HG03520 (cell line): ENCODE measurements around the gene ARRDC3.
"Not testable (repeated sequence)": the region's sequence is repeated elsewhere in the genome, so short reads cannot be mapped to it uniquely, and the experiment has no call there.

ENCODE experiments used
- ATAC-seq: cut with Tn5 transposase; IDR thresholded peaks from one replicate; pipeline ENCODE4 v1.9.1; 2021; ENCODE audit warnings: mild to moderate bottlenecking, moderate library complexity; ENCODE audit not compliant: unreplicated experiment

The ARRDC3 gene

GRCh38 chr5:91383027-91383955 lies at the start of gene ARRDC3:
Gene ARRDC3 (minus strand): TSS chr5:91383317. CDS start chr5:91383092, 225 bp downstream.
- peak; percentile 34 for ATAC-seq

GRCh38 chr5:91430949-91431348 lies 47.8 kb upstream of the ARRDC3 start:
- no peak for ATAC-seq

GRCh38 chr5:91424638-91425436 lies 41.7 kb upstream of the ARRDC3 start:
- no peak for ATAC-seq

- no peak for ATAC-seq
Observed at GRCh38 chr5:91423871-91424270, 40.8 kb upstream of the ARRDC3 start.

- ATAC-seq, result no peak
Observed at GRCh38 chr5:91420879-91421278, 37.8 kb upstream of the ARRDC3 start.

- ATAC-seq, result peak; percentile 69
Observed at GRCh38 chr5:91419571-91420537, 36.7 kb upstream of the ARRDC3 start.

- no peak for ATAC-seq
Observed at GRCh38 chr5:91419136-91419535, 36.0 kb upstream of the ARRDC3 start.

- no peak for ATAC-seq
Observed at GRCh38 chr5:91418158-91418557, 35.0 kb upstream of the ARRDC3 start.

GRCh38 chr5:91417219-91417618 lies 34.1 kb upstream of the ARRDC3 start:
- ATAC-seq, result no peak

GRCh38 chr5:91416491-91416890 lies 33.4 kb upstream of the ARRDC3 start:
- ATAC-seq, result no peak

- ATAC-seq, result no peak
Observed at GRCh38 chr5:91409304-91409703, 26.2 kb upstream of the ARRDC3 start.

GRCh38 chr5:91408710-91409109 lies 25.6 kb upstream of the ARRDC3 start:
- ATAC-seq, result no peak

- ATAC-seq, result no peak
Observed at GRCh38 chr5:91407204-91407603, 24.1 kb upstream of the ARRDC3 start.

- ATAC-seq, result no peak
Observed at GRCh38 chr5:91403438-91403837, 20.3 kb upstream of the ARRDC3 start.

- no peak for ATAC-seq
Observed at GRCh38 chr5:91401175-91401574, 18.1 kb upstream of the ARRDC3 start.

- peak; percentile 61 for ATAC-seq
Observed at GRCh38 chr5:91397791-91398190, 14.7 kb upstream of the ARRDC3 start.

- no peak for ATAC-seq
Observed at GRCh38 chr5:91390268-91390667, 7.2 kb upstream of the ARRDC3 start.

GRCh38 chr5:91389555-91389954 lies 6.4 kb upstream of the ARRDC3 start:
- not testable (repeated sequence) for ATAC-seq

GRCh38 chr5:91388362-91388761 lies 5.2 kb upstream of the ARRDC3 start:
- no peak for ATAC-seq

GRCh38 chr5:91386120-91386519 lies 3.0 kb upstream of the ARRDC3 start:
- ATAC-seq, result no peak

- not testable (repeated sequence) for ATAC-seq
Observed at GRCh38 chr5:91385596-91385995, 2.5 kb upstream of the ARRDC3 start.
